Ishikawa (cell line): Measurements from ENCODE around the gene TSPYL6.

ENCODE experiments used
- CEBPB ChIP-seq: IDR thresholded peaks from 2 replicates; pipeline ENCODE4 v1.6.1; 2012
- CREB1 ChIP-seq: IDR thresholded peaks from 2 replicates; pipeline ENCODE4 v1.6.1; 2012; ENCODE audit warnings: low read depth
- EGR1 ChIP-seq: IDR thresholded peaks from 2 replicates; pipeline ENCODE4 v1.6.1; 2012
- EP300 ChIP-seq: IDR thresholded peaks from 2 replicates; pipeline ENCODE4 v1.6.1; 2012; ENCODE audit warnings: borderline replicate concordance
- FOXM1 ChIP-seq: IDR thresholded peaks from 2 replicates; pipeline ENCODE4 v1.6.1; 2012; ENCODE audit warnings: low read depth, borderline replicate concordance
- NFIC ChIP-seq: IDR thresholded peaks from 2 replicates; pipeline ENCODE4 v1.6.1; 2012
- RAD21 ChIP-seq: IDR thresholded peaks from 2 replicates; pipeline ENCODE4 v1.6.1; 2012; ENCODE audit warnings: low read depth
- REST ChIP-seq: IDR thresholded peaks from 2 replicates; pipeline ENCODE4 v1.6.1; 2012; ENCODE audit warnings: low read depth, mild to moderate bottlenecking
- TAF1 ChIP-seq: IDR thresholded peaks from 2 replicates; pipeline ENCODE4 v1.6.1; 2012; ENCODE audit warnings: low read depth, mild to moderate bottlenecking
- TCF12 ChIP-seq: IDR thresholded peaks from 2 replicates; pipeline ENCODE4 v1.6.1; 2012; ENCODE audit warnings: low read depth
- TEAD4 ChIP-seq: IDR thresholded peaks from 2 replicates; pipeline ENCODE4 v1.6.1; 2012
- USF1 ChIP-seq: IDR thresholded peaks from 2 replicates; pipeline ENCODE4 v1.6.1; 2012
- YY1 ChIP-seq: IDR thresholded peaks from 2 replicates; pipeline ENCODE4 v1.6.1; 2012; ENCODE audit warnings: low read depth
- ZBTB7A ChIP-seq: IDR thresholded peaks from 2 replicates; pipeline ENCODE4 v1.6.1; 2012; ENCODE audit warnings: low read depth
- TF ChIP-seq, protein P1 (sequence below): IDR thresholded peaks from 2 replicates; pipeline ENCODE4 v1.6.1; 2012

TSPYL6 gene

DNA sequence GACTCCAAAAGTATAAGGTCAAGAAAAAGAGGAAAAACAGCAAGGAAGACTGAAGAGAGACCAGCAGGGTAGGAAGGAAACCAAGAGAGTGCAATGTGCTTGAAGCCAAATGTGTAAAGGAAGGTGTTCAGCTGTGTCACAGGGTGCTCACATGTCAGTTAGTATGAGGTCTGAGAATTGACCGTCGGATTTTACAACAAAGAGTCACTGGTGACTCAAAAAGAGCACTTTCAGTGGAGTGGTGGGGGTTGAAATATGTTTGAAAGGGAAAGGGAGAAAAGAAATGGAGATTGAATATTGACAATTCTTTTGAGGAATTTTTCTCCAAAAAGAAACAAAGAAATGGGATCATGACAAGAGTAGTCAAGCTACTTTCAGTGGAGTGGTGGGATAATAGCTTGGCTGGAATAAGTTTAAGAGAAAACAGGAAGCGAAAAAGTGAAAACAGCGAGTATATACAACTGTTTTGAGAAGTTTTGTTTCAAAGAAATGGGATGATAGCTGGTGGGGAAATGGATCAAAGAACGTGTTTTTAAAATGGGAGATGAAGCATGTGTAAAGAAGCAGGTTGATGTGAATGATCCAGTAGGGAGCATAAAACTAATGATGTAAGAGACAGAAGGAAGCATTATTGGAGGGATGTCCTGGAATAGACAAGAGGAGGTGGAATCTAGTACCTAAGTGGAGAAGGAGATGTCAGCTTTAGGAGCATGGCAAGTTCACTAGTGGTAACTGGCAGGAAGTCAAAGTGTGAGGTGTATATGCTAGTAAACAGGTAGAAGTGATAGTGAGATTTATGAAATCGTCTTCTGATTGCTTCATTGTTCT, 3.6 kb upstream of the TSPYL6 start:
- TF ChIP-seq EP300 (no peak), EGR1 (no peak), REST (no peak), ZBTB7A (no peak), TEAD4 (no peak), TCF12 (no peak), RAD21 (no peak), CREB1 (no peak), FOXM1 (no peak), NFIC (no peak), USF1 (no peak), TAF1 (no peak), CEBPB (no peak), YY1 (no peak)
- TF ChIP-seq, protein P1, sequence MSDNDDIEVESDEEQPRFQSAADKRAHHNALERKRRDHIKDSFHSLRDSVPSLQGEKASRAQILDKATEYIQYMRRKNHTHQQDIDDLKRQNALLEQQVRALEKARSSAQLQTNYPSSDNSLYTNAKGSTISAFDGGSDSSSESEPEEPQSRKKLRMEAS: no peak

- TF ChIP-seq NFIC (no peak), EGR1 (no peak), EP300 (no peak), USF1 (no peak), RAD21 (no peak), TEAD4 (no peak), TCF12 (no peak), TAF1 (no peak), YY1 (no peak), CEBPB (no peak), REST (no peak)
- TF ChIP-seq, protein P1: no peak
These were observed 2.1 kb upstream of the TSPYL6 start for GRCh38 chr2:54258166-54258565.

- TF ChIP-seq USF1 (no peak), RAD21 (no peak), EGR1 (no peak), ZBTB7A (no peak), YY1 (no peak), TAF1 (no peak), FOXM1 (no peak), CREB1 (no peak), NFIC (no peak), TEAD4 (no peak), REST (no peak), EP300 (no peak), CEBPB (no peak), TCF12 (no peak)
- TF ChIP-seq, protein P1: no peak
These were observed 569 bp downstream of the TSPYL6 start for GRCh38 chr2:54255230-54256090.
